ENCODE data around the gene PFKL. TPM values are rescaled to one million over a fixed set of nuclear protein-coding genes. Genes with fewer than 3 reads are reported as not detected.

PFKL gene
- total RNA-seq (ENCODE audit: low replicate concordance), result 48.7 and 126 TPM in 2 replicates

- H3K4me3 ChIP-seq, result peak within 1 kb of the TSS; percentile 89
- Mint-ChIP-seq H3K36me3 (no peaks in the 10 kb centered on the region), H3K27ac (peak within 1 kb of the TSS; percentile 53), H3K4me3 (peak within 1 kb of the TSS; percentile 91), H3K9me3 (no peaks in the 10 kb centered on the region), H3K4me1 (peaks cover 31% of the 10 kb centered on the region), H3K27me3 (ENCODE audit: insufficient read depth, low read depth) (peaks cover 2% of the 10 kb centered on the region)
- H3K9ac ChIP-seq, result no peak within 1 kb of the TSS
- no peaks in the 10 kb centered on the region for H3K9me3 ChIP-seq (ENCODE audit: low read depth)
- peak within 1 kb of the TSS; percentile 86 for H3K4me2 ChIP-seq
- H3K27ac ChIP-seq, result no peak within 1 kb of the TSS
- H3K79me2 ChIP-seq (ENCODE audit: low read depth), result peaks cover 12% of the 10 kb centered on the region
- peak within 1 kb of the TSS; percentile 72 for H2AFZ ChIP-seq (replicated peaks)
- H3K4me1 ChIP-seq, result peaks cover 23% of the 10 kb centered on the region
- no peaks in the 10 kb centered on the region for H3K36me3 ChIP-seq
- DNase-seq (ENCODE audit: low spot score), result peak; percentile 81
- TF ChIP-seq EZH2 (IDR thresholded peaks at IDR 0.05) (peak; percentile 61), EZH2phosphoT487 (IDR thresholded peaks at IDR 0.05) (peak; percentile 53)
- TF ChIP-seq, protein P1, sequence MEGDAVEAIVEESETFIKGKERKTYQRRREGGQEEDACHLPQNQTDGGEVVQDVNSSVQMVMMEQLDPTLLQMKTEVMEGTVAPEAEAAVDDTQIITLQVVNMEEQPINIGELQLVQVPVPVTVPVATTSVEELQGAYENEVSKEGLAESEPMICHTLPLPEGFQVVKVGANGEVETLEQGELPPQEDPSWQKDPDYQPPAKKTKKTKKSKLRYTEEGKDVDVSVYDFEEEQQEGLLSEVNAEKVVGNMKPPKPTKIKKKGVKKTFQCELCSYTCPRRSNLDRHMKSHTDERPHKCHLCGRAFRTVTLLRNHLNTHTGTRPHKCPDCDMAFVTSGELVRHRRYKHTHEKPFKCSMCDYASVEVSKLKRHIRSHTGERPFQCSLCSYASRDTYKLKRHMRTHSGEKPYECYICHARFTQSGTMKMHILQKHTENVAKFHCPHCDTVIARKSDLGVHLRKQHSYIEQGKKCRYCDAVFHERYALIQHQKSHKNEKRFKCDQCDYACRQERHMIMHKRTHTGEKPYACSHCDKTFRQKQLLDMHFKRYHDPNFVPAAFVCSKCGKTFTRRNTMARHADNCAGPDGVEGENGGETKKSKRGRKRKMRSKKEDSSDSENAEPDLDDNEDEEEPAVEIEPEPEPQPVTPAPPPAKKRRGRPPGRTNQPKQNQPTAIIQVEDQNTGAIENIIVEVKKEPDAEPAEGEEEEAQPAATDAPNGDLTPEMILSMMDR (IDR thresholded peaks at IDR 0.05), result no peak
- peaks cover 22% of the 10 kb centered on the region for H3K27me3 ChIP-seq
- peaks cover 20% of the 10 kb centered on the region for H3F3A ChIP-seq (ENCODE audit: low read depth)
- peaks cover 43% of the 10 kb centered on the region for H4K20me1 ChIP-seq (ENCODE audit: low read depth)
Measured at GRCh38 chr21:44299458-44300261, at the start of gene PFKL. PFKL (plus strand) TSS chr21:44300053; CDS start chr21:44300106, 53 bp downstream.

DNA sequence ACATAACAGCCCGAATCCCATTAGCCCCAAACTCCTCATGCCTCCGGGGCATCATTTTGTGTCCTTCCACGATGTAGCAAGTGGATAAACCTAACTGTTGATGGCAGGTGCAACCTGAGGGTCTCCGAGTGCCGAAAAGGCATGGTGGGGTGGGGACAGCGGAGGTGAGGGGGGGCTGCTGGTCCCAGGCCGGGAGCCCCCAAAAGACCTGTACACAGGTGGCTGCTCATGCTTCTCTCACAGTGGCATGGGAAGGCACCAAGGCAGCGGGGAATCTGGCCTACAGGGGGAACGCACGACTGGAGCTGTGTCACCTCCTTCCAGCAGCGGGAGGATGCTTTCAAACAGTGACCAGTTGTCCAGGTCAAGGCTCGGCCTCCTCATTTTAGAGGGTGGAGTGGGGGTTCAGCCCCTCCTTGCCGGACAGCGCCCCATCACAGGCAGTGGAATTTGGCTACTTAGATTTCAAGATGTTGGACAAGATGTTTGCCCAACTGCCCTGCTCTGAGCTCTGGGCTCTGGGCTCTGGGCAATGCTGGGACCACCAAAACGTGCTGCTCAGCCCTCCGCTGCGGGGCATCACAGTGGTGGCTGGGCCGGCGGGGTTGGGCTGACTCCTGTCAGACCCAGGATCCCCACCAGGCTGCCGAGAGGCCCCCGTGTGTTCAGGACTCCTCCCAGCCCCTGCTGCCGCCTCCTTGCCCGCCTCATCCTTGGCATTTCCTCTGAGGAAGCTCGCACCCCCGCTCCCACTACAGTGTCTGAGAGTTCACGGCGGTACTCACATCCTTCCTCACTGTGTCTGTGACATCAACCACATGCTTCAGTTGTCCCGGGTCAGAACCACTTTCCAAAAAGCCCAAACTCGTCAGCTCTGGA lies 45.8 kb upstream of the PFKL start:
- H2AFZ ChIP-seq (replicated peaks), result no peak overlapping the region
- H3K36me3 ChIP-seq, result no peaks in the 10 kb centered on the region
- peak; percentile 2 for DNase-seq (ENCODE audit: low spot score)

GRCh38 chr21:44255511-44255981 lies 44.3 kb upstream of the PFKL start:
- H3K27ac Mint-ChIP-seq, result no peak overlapping the region
- DNase-seq (ENCODE audit: low spot score), result peak; percentile 1

More for the DNA sequence above, 45.8 kb upstream of the PFKL start:
- H3K4me3 Mint-ChIP-seq, result no peak overlapping the region
- no peaks in the 10 kb centered on the region for H3K9me3 ChIP-seq (ENCODE audit: low read depth)
- peaks cover 11% of the 10 kb centered on the region for H3K27me3 Mint-ChIP-seq (ENCODE audit: insufficient read depth, low read depth)
- no peaks in the 10 kb centered on the region for H3K36me3 Mint-ChIP-seq
- no peaks in the 10 kb centered on the region for H3K27me3 ChIP-seq
- no peak overlapping the region for H3K4me2 ChIP-seq
- H3K9me3 Mint-ChIP-seq, result no peaks in the 10 kb centered on the region
- H3K79me2 ChIP-seq (ENCODE audit: low read depth), result no peaks in the 10 kb centered on the region
- no peak overlapping the region for H3K9ac ChIP-seq
- H3K27ac Mint-ChIP-seq, result no peak overlapping the region
- H3F3A ChIP-seq (ENCODE audit: low read depth), result no peaks in the 10 kb centered on the region
- no peaks in the 10 kb centered on the region for H3K4me1 Mint-ChIP-seq
- H3K4me1 ChIP-seq, result no peaks in the 10 kb centered on the region
- H3K27ac ChIP-seq, result no peak overlapping the region
- TF ChIP-seq, protein P1 (IDR thresholded peaks at IDR 0.05), result no peak
- TF ChIP-seq EZH2phosphoT487 (IDR thresholded peaks at IDR 0.05) (no peak), EZH2 (IDR thresholded peaks at IDR 0.05) (no peak)
- no peaks in the 10 kb centered on the region for H4K20me1 ChIP-seq (ENCODE audit: low read depth)
- H3K4me3 ChIP-seq, result no peak overlapping the region

More at GRCh38 chr21:44255511-44255981, 44.3 kb upstream of the PFKL start:
- Mint-ChIP-seq H3K9me3 (peaks cover 7% of the 10 kb centered on the region), H3K4me3 (no peak overlapping the region), H3K36me3 (no peaks in the 10 kb centered on the region), H3K27me3 (ENCODE audit: insufficient read depth, low read depth) (peaks cover 11% of the 10 kb centered on the region), H3K4me1 (no peaks in the 10 kb centered on the region)
- Histone ChIP-seq H3K4me2 (no peak overlapping the region), H3F3A (ENCODE audit: low read depth) (no peaks in the 10 kb centered on the region), H3K4me3 (no peak overlapping the region), H3K27me3 (no peaks in the 10 kb centered on the region), H4K20me1 (ENCODE audit: low read depth) (no peaks in the 10 kb centered on the region), H3K79me2 (ENCODE audit: low read depth) (no peaks in the 10 kb centered on the region), H3K9me3 (ENCODE audit: low read depth) (no peaks in the 10 kb centered on the region), H3K36me3 (no peaks in the 10 kb centered on the region), H3K9ac (no peak overlapping the region), H3K27ac (no peak overlapping the region), H2AFZ (replicated peaks) (no peak overlapping the region), H3K4me1 (no peaks in the 10 kb centered on the region)
- no peak for TF ChIP-seq EZH2phosphoT487 (IDR thresholded peaks at IDR 0.05)
- TF ChIP-seq EZH2 (IDR thresholded peaks at IDR 0.05), result no peak
- TF ChIP-seq, protein P1 (IDR thresholded peaks at IDR 0.05), result no peak

Data from neural progenitor cell (in vitro differentiated cells).